Measurements from ENCODE around the gene GDPD4.

GDPD4 gene

DNA sequence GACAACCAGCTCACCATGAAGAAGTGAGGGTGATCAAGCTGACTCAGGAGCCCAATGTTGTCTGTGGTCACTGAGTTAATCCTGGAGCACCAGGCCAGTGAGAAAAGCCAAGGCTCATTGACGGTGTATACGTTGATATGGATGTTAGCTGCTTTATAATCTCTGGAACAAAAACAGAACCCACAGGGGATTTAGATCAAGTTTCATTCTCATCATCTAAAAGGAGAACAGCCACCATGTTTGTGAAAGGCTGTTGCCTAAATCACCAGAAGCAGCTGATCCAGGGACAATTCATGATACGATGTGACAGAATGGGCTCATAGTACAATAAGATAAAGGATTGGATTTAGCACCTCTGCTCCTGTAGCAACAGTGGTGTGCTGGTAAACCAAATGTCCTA is 68.5 kb downstream of the GDPD4 start:
- DNase-seq, result no peak

GRCh38 chr11:77232242-77232641 is 69.2 kb downstream of the GDPD4 start:
- no peak for DNase-seq

GRCh38 chr11:77231800-77232199 is 69.7 kb downstream of the GDPD4 start:
- no peak for DNase-seq

- DNase-seq, result no peak
Measured at GRCh38 chr11:77230878-77231605, 70.4 kb downstream of the GDPD4 start.

GRCh38 chr11:77223797-77224196 is 77.7 kb downstream of the GDPD4 start:
- DNase-seq, result no peak

DNA sequence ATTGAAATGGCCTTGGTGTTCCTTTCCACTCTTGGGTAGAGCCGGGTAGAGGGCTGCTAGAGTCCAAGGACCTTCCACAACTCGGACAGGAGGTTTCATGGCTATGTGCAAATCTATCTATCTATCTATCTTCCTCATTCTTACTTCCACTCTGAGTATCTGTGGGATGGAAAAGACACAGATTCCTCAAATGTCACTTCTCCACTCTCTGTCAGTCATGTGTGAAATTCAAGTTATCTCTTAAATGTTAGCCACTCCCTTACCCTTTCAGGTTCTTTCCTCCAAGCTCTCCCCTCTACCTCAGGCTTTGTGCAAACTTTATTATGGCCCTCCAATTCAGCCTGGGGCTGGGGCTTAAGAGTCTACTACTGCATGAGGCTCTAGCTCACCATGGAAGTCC is 84.3 kb downstream of the GDPD4 start:
- no peak for DNase-seq

- DNase-seq, result no peak
Measured at GRCh38 chr11:77215106-77215505, 86.4 kb downstream of the GDPD4 start.

DNA sequence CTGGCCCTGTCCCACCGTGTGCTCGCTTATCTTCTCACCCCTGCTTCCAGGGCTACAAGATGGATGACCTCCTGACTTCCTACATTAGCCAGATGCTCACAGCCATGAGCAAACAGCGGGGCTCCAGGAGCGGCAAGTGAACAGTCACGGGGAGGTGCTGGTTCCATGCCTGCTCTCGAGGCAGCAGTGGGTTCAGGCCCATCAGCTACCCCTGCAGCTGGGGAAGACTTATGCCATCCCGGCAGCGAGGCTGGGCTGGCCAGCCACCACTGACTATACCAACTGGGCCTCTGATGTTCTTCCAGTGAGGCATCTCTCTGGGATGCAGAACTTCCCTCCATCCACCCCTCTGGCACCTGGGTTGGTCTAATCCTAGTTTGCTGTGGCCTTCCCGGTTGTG is 86.9 kb downstream of the GDPD4 start:
- no peak for DNase-seq

GRCh38 chr11:77213589-77214428 is 87.7 kb downstream of the GDPD4 start:
- DNase-seq, result no peak

GRCh38 chr11:77213029-77213579 is 88.4 kb downstream of the GDPD4 start:
- DNase-seq, result peak; percentile 13

GRCh38 chr11:77212314-77213007 is 89.0 kb downstream of the GDPD4 start:
- peak; percentile 4 for DNase-seq

GRCh38 chr11:77211594-77212251 is 89.8 kb downstream of the GDPD4 start:
- peak; percentile 11 for DNase-seq

DNA sequence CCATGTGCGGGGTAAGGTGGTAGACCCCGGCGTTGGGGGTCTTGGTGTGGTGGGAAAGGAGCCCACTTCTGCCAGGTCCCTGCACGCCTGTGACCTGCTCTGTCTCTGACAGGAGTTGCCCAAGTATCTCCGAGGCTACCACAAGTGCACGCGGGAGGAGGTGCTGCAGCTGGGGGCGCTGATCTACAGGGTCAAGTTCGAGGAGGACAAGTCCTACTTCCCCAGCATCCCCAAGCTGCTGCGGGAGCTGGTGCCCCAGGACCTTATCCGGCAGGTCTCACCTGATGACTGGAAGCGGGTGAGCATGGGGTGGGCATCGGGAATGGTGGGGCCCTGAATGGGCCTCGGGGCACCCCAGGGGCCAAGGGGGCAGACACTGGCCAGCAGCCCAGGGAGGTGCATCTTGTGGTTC is 90.4 kb downstream of the GDPD4 start:
- no peak for DNase-seq

GRCh38 chr11:77209663-77210062 is 91.8 kb downstream of the GDPD4 start:
- no peak for DNase-seq

DNA sequence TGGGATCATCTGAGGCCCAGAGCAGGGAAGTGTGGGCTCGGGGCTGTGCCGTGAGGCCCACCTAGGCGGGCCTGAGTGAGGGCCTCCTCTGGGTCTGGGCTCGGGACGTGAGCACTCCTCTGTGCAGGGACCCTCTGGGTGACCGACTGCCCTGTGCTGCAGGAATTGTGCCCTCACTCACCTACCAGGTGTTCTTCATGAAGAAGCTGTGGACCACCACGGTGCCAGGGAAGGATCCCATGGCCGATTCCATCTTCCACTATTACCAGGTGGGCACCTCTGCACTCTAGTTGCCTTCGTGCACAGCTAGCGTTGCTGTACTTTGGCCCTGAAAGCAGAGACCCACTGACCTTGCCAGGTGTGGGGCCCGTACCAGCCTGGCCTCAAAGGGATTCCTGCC is 93.0 kb downstream of the GDPD4 start:
- no peak for DNase-seq

DNA sequence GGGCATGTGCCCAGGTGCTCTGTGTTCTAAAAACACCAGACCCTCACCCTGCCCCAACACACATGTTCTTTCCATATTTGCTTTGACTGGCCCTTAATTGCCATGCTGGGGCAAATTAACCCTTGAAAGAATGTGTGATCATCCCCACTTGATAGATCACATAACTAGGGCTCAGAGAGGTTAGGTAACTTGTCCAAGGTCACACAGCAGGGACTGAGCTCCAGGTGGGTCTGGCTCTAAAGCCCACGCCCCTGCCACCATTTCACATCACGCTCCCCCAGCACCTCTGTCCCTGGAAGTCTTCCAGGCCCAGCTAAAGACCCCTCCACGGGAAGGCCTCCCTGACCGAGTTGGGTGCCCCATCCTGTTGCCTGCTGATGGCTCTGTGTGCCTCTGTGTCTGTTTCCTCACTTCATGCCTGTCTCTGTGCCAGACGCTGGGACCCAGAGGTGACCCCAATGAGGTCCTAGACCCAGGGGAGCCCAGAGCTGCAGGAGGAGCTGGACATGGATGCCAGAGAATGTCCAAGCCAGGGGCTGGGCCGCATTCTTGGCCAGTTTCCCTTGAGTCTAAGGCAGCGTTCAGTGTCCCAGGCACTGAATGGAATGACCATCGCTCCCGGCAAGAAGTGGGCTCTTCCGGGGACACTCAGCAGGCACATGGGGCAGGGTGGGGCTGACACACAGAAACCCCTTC is 93.7 kb downstream of the GDPD4 start:
- peak; percentile 7 for DNase-seq

- DNase-seq, result peak; percentile 8
Measured at GRCh38 chr11:77207019-77207485, 94.4 kb downstream of the GDPD4 start.

DNA sequence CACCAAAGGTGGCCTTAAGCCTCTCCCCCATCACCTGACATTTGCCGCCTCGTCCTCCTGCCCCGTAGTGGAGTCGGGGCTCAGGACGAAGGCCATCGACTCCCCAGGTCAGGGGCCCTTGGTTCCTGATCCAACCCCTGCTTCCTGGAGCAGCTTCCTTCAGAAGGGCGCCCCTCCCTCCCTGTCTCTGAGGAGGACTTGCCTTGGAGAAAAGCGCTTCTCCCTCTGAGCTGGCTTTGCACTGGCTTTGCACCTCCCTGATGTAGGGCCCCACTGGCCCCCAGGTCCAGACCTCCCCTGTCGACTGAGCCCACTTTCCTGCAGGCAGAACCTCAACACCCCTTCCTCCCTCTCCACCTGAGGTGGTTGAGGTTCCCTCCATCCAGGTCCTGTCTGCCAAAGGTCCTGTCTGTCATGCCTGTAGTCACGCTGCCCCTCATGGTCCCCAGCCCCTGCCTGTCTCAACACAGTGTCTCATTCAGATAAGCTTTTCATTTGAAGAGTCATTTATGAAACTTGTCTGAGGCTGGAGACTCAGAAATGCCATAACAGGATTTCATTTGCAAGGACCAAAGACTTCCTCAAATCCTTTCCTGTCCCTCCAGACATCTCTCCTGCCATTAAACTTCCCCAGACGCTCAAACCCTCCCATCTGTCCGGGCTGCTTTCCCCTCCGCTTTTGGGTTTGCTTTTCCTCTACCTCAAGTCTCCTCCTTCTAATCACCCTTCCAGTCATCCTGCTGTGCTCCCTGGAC is 95.0 kb downstream of the GDPD4 start:
- DNase-seq, result peak; percentile 8

DNA sequence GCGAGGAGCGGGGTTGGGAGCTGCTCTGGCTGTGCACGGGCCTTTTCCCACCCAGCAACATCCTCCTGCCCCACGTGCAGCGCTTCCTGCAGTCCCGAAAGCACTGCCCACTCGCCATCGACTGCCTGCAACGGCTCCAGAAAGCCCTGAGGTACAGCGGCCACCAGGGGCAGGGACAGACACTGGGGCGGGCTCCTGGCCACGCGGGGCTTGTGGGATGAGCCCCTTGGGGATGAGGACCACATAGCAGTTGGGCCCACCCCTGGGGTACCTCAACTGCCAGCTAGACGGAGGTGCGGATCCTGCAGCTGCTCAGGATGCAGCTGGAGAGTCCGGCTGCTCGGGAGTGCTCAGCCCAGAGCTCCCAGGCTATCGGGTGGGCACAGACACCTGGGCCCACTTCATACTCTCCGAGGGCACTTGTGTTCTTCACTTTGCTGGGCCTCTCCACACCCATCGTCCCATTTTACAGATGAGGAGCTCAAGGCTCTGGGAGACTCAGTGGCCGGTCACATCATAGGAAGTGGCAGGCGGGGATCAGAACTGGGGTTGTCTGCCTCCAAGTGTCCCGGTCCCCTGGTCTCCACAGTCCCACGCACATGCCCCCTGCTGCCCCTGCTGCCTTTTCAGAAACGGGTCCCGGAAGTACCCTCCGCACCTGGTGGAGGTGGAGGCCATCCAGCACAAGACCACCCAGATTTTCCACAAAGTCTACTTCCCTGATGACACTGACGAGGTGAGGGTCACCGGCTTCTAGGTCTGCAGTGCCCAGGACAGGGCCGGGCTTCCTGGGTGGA is 95.8 kb downstream of the GDPD4 start:
- peak; percentile 8 for DNase-seq

- DNase-seq, result peak; percentile 8
Measured at GRCh38 chr11:77204754-77205466, 96.6 kb downstream of the GDPD4 start.

All from activated T-cell treated with anti-CD3 and anti-CD28 coated beads, Interleukin-2, amount 50 U/mL, for 1 hour (primary cell).